Stomach (tissue), 9 donors: ENCODE results near the gene CACFD1. TPM values are rescaled to one million over a fixed set of nuclear protein-coding genes. Genes with fewer than 3 reads are reported as not detected.

Experiments used
- DNase-seq, 2 donors: peaks; one replicate each; pipeline versions ENCODE4 v3.0.0 to v3.0.0-alpha.2; 2013 to 2019
- H3K27ac ChIP-seq, 5 donors: fragments of 200-600 bp in 4 of 5; sonication (generic) in 4 of 5; one replicate each; pipeline ENCODE4 v1.5.1; 2013 to 2019; ENCODE audit warnings: mild to moderate bottlenecking in 1 of 5, moderate library complexity in 1 of 5
- H3K27me3 ChIP-seq, 3 donors: fragments of 200-600 bp; sonication (generic); one replicate each; pipeline ENCODE4 v1.5.1; 2017 to 2019; ENCODE audit warnings: mixed run types in 1 of 3
- H3K36me3 ChIP-seq, 4 donors: fragments of 200-600 bp; sonication (generic); 1 replicate in 3 of 4; 2 replicates in 1 of 4; pipeline ENCODE4 v1.5.1; 2016 to 2019
- H3K4me1 ChIP-seq, 4 donors: fragments of 200-600 bp; sonication (generic); one replicate each; pipeline ENCODE4 v1.5.1; 2016 to 2019
- H3K4me3 ChIP-seq, 4 donors: fragments of 200-600 bp; sonication (generic) in 3 of 4; one replicate each; pipeline ENCODE4 v1.5.1; 2016 to 2019; ENCODE audit warnings: mild to moderate bottlenecking in 1 of 4
- H3K9me3 ChIP-seq, 4 donors: fragments of 200-600 bp; sonication (generic); one replicate each; pipeline ENCODE4 v1.5.1; 2016 to 2019
- EP300 ChIP-seq: sonication (generic); formaldehyde crosslinking; IDR thresholded peaks from one replicate; pipeline ENCODE4 v1.6.1; 2017; ENCODE audit warnings: antibody characterized with exemption
- POLR2A ChIP-seq, 4 donors: fragments of 450-650 bp; IDR thresholded peaks; one replicate each; pipeline ENCODE4 v1.6.1; 2016; ENCODE audit warnings: antibody characterized with exemption in 4 of 4, control low read depth in 2 of 4, mild to moderate bottlenecking in 1 of 4, moderate library complexity in 1 of 4
- POLR2AphosphoS5 ChIP-seq, 3 donors: sonication (generic); formaldehyde crosslinking; IDR thresholded peaks; one replicate each; pipeline ENCODE4 v1.6.1; 2016; ENCODE audit warnings: antibody characterized with exemption in 3 of 3
- WGBS, 5 donors: extraction: QIAGEN DNeasy Blood & Tissue Kit in 3 of 5; methylation state at CpG; one replicate each; pipeline versions ENCODE4 v1.1.5 to v1.1.7; 2013 to 2018; 5-methylcytosine and 5-hydroxymethylcytosine counted together
- intact Hi-C: fragments of 100-400 bp; cut with DNase I; formaldehyde crosslinking; loops from one replicate; pipeline ENCODE4 v1.15.1; 2023; ENCODE audit warnings: low total_unique reads
- polyA plus RNA-seq, 3 donors: library from polyadenylated mRNA; stranded (reverse); fragments of 200-250 nt; gene quantifications; one replicate each; pipeline ENCODE4 v1.2.3, GENCODE V29; 2013
- total RNA-seq, 5 donors: library from RNA; depleted of rRNA; stranded (reverse); fragments of >200 nt; gene quantifications; one replicate each; pipeline versions ENCODE4 v1.1.0 to v1.2.3, GENCODE V29; 2014 to 2016
- TF ChIP-seq, protein P1 (sequence below), 7 experiments: fragments of 450-650 bp in 4 of 7; fragments of 200-600 bp in 3 of 7; sonication (generic) in 3 of 7; IDR thresholded peaks; one replicate each; pipeline ENCODE4 v1.5.1; 2016 to 2019; ENCODE audit warnings: antibody characterized with exemption in 7 of 7, control low read depth in 2 of 7, mild to moderate bottlenecking in 1 of 7
- donor health status: healthy with polysubstance abuse.
- donor health status: Bipolar disorder and iron deficiency.
- donor health status: healthy.

Gene CACFD1
- total and polyA plus RNA-seq, 8 donors, result 11.7 to 74.2 (median 22.5) TPM

DNA sequence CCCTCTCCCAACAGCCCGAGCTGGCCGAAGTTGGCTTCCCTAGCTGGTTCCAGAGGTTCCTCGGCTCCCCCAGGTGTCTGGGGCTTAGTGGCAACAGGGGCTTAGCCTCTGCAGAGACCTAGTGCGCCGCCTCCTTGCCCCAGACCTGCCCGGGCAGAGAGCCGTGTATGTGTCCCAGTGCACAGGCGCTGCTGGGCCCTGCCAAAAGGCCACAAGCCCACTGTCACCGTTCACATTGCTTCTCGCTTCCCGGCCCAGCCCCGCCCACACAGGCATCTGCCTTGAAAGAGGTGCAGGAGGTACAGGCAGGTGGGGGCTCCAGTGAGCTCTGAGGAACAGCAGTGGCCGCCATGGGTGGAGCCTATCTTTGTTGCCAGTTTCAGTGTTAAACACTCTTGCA lies 2.5 kb upstream of the CACFD1 start:
- TF ChIP-seq, protein P1, sequence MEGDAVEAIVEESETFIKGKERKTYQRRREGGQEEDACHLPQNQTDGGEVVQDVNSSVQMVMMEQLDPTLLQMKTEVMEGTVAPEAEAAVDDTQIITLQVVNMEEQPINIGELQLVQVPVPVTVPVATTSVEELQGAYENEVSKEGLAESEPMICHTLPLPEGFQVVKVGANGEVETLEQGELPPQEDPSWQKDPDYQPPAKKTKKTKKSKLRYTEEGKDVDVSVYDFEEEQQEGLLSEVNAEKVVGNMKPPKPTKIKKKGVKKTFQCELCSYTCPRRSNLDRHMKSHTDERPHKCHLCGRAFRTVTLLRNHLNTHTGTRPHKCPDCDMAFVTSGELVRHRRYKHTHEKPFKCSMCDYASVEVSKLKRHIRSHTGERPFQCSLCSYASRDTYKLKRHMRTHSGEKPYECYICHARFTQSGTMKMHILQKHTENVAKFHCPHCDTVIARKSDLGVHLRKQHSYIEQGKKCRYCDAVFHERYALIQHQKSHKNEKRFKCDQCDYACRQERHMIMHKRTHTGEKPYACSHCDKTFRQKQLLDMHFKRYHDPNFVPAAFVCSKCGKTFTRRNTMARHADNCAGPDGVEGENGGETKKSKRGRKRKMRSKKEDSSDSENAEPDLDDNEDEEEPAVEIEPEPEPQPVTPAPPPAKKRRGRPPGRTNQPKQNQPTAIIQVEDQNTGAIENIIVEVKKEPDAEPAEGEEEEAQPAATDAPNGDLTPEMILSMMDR (IDR thresholded peaks at IDR 0.05), result no peak
- no peak for TF ChIP-seq POLR2AphosphoS5 (IDR thresholded peaks at IDR 0.05)
- WGBS, 5 donors, result 82 to 89% (median 87%) methylated on average over 12 to 13 of the region's 13 CpGs
- intact Hi-C loops, result no loop called here
- no peak for DNase-seq
- Histone ChIP-seq H3K4me1 (peaks cover 25 to 34% (median 28%) of the 10 kb centered on the region in 4 donors), H3K27me3 (no peaks in the 10 kb centered on the region), H3K9me3 (no peaks in the 10 kb centered on the region), H3K36me3 (no peaks in the 10 kb centered on the region), H3K27ac (no peak overlapping the region), H3K4me3 (no peak overlapping the region)

DNA sequence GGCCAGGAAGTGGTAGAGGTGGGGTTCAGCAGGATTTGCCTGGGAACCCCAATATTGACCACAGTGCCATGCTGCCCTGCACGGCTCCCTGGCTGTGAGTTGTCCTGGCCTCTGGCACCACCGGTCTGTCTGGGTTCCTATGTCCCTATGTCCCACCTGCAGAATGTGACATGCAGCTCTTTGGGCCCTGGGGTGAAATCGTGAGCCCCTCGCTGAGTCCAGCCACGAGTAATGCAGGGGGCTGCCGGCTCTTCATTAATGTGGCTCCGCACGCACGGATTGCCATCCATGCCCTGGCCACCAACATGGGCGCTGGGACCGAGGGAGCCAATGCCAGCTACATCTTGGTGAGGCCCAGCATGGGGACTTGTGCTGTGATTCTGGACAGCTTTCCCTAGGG lies 2.0 kb upstream of the CACFD1 start:
- Histone ChIP-seq H3K27ac (no peak overlapping the region), H3K4me3 (no peak overlapping the region), H3K27me3 (no peaks in the 10 kb centered on the region), H3K9me3 (no peaks in the 10 kb centered on the region), H3K4me1 (peaks cover 30 to 39% (median 33%) of the 10 kb centered on the region in 4 donors), H3K36me3 (no peaks in the 10 kb centered on the region)
- TF ChIP-seq POLR2A (IDR thresholded peaks at IDR 0.05) (no peak), EP300 (no peak), POLR2AphosphoS5 (IDR thresholded peaks at IDR 0.05) (no peak)
- TF ChIP-seq, protein P1 (IDR thresholded peaks at IDR 0.05), result no peak
- intact Hi-C loops, result no loop called here
- DNase-seq, result no peak
- 91 to 97% (median 95%) methylated on average over 10 to 11 of the region's 11 CpGs for WGBS, 5 donors

DNA sequence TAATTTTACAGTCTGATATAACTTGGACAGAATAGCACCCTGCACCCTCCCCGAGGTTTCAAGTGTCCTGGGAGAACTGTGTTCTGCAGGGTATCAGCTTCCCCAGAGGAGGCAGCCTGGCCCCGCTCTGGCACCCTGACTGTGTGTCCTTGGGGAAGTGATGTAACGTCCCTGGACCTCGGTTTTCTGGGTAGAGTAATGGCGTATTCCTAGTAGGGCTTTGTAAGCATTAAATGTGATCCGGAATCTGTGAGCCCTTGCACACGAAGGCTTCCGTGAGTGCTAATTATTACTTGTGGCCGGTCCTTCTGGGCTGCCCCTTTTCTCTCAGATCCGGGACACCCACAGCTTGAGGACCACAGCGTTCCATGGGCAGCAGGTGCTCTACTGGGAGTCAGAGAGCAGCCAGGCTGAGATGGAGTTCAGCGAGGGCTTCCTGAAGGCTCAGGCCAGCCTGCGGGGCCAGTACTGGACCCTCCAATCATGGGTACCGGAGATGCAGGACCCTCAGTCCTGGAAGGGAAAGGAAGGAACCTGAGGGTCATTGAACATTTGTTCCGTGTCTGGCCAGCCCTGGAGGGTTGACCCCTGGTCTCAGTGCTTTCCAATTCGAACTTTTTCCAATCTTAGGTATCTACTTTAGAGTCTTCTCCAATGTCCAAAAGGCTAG lies 1.0 kb upstream of the CACFD1 start:
- no peak for DNase-seq
- WGBS, 5 donors, result 73 to 78% (median 74%) methylated on average over 16 of the region's 16 CpGs
- intact Hi-C loops, result no loop called here
- Histone ChIP-seq H3K4me3 (peak overlapping the region; percentile 63 to 86 (median 73)), H3K4me1 (peaks cover 31 to 44% (median 38%) of the 10 kb centered on the region in 4 donors), H3K27ac (peak overlapping the region in 4 of 5 donors; percentile 96 to 98 (median 98)), H3K27me3 (no peaks in the 10 kb centered on the region), H3K36me3 (peaks cover 0 to 7% (median 7%) of the 10 kb centered on the region in 4 donors), H3K9me3 (no peaks in the 10 kb centered on the region)
- TF ChIP-seq EP300 (no peak), POLR2AphosphoS5 (IDR thresholded peaks at IDR 0.05) (no peak), POLR2A (IDR thresholded peaks at IDR 0.05) (no peak)
- TF ChIP-seq, protein P1 (IDR thresholded peaks at IDR 0.05), result no peak

DNA sequence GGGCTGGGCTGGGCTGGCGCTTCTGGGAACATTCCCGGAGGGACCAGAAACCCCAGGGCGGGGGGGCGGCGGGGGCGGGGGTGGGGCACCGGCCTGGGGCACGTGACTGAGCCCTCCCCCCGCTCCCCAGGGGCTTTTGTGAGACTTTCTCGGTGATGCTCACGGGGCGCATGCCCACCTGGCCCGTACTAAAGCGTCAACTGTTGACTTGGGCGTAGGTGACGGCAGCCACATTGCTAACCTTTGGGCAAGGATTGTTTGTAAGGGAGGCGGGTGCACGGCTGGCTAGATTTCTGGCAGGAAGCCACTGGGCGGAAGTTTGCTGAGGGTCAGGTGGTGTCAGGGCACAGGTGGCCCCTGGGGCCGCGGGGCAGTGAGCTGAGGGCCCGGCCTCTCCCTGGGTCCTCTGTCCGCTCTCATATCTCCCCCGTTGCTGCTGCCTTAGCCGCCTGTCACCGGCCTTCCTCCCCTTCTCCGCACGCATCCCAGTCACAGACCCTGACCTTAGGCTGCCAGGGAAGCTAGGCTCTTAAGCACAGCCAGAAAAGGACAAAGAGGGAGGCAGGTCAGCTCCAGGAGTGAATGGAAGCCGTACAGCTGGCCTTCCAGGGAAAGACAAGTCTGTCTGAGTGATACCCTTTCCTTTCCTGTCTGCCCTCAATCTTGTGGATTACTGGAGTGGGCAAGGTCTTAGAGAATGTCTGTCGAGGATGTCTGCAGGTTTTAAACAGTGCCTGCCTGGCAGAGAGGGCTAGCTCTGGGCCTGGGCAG lies 812 bp downstream of the CACFD1 start:
- Histone ChIP-seq H3K4me3 (peak overlapping the region; percentile 63 to 86 (median 73)), H3K27ac (peak overlapping the region; percentile 96 to 99 (median 98)), H3K4me1 (peaks cover 31 to 52% (median 38%) of the 10 kb centered on the region in 4 donors), H3K36me3 (peaks cover 8 to 26% (median 24%) of the 10 kb centered on the region in 4 donors), H3K9me3 (no peaks in the 10 kb centered on the region), H3K27me3 (no peaks in the 10 kb centered on the region)
- 6 to 36% (median 12%) methylated on average over 11 to 29 of the region's 30 CpGs for WGBS, 5 donors
- TF ChIP-seq POLR2A (IDR thresholded peaks at IDR 0.05), result no peak
- TF ChIP-seq POLR2AphosphoS5 (IDR thresholded peaks at IDR 0.05), result peak in 2 of 3 donors; percentile 58 to 74
- TF ChIP-seq, protein P1 (IDR thresholded peaks at IDR 0.05), result no peak
- intact Hi-C loops, result no loop called here
- DNase-seq, result peak; percentile 93 to 94
